Transverse colon (tissue), 3 donors: ENCODE measurements around the gene RRP1.

ENCODE experiments used
- CTCF ChIP-seq, 5 experiments: fragments of 200-600 bp in 3 of 5; fragments of 450-650 bp in 2 of 5; sonication (generic) in 3 of 5; IDR thresholded peaks; 1 replicate in 2 of 5; 2 replicates in 3 of 5; pipeline ENCODE4 v1.5.1; 2016 to 2017; ENCODE audit warnings: antibody characterized with exemption in 5 of 5, inconsistent platforms in 3 of 5, mild to moderate bottlenecking in 2 of 5, moderate library complexity in 1 of 5
- POLR2A ChIP-seq: fragments of 450-650 bp; IDR thresholded peaks from one replicate; pipeline ENCODE4 v1.6.1; 2016; ENCODE audit warnings: antibody characterized with exemption, mild to moderate bottlenecking, moderate library complexity

- TF ChIP-seq POLR2A (no peak), CTCF (IDR thresholded peaks at IDR 0.05) (no peak)
These were observed 64.7 kb downstream of the RRP1 start for GRCh38 chr21:43853851-43854772.
